ENCODE measurements around the gene FRAT1.
A peak's percentile ranks its signal among the peaks of the same experiment; 100 is the strongest.

Gene FRAT1

GRCh38 chr10:97311111-97311626 is 7.9 kb upstream of the FRAT1 start:
- TF ChIP-seq CTCF (IDR thresholded peaks at IDR 0.05; ENCODE audit: low read depth, low read length, missing control alignments), result no peak
- in situ Hi-C loops (cut with HindIII; ENCODE audit: low sequenced_read_pairs), result no loop called here
- no peak overlapping the region for H3K4me3 ChIP-seq (ENCODE audit: low read depth, low read length)
- DNase-seq (ENCODE audit: low read depth), result no peak

- no peak overlapping the region for H3K4me3 ChIP-seq (ENCODE audit: low read depth, low read length)
- in situ Hi-C loops (cut with HindIII; ENCODE audit: low sequenced_read_pairs), result no loop called here
- DNase-seq (ENCODE audit: low read depth), result no peak
- no peak for TF ChIP-seq CTCF (IDR thresholded peaks at IDR 0.05; ENCODE audit: low read depth, low read length, missing control alignments)
Measured at GRCh38 chr10:97312897-97313296, 6.2 kb upstream of the FRAT1 start.

- DNase-seq (ENCODE audit: low read depth), result no peak
- H3K4me3 ChIP-seq (ENCODE audit: low read depth, low read length), result no peak overlapping the region
- in situ Hi-C loops (cut with HindIII; ENCODE audit: low sequenced_read_pairs), result no loop called here
- no peak for TF ChIP-seq CTCF (IDR thresholded peaks at IDR 0.05; ENCODE audit: low read depth, low read length, missing control alignments)
Measured at GRCh38 chr10:97314671-97315070, 4.4 kb upstream of the FRAT1 start.

- peak overlapping the region; percentile 54 for H3K4me3 ChIP-seq (ENCODE audit: low read depth, low read length)
- TF ChIP-seq CTCF (IDR thresholded peaks at IDR 0.05; ENCODE audit: low read depth, low read length, missing control alignments), result no peak
- in situ Hi-C loops (cut with HindIII; ENCODE audit: low sequenced_read_pairs), result no loop called here
- DNase-seq (ENCODE audit: low read depth), result no peak
Measured at GRCh38 chr10:97319671-97320479, 804 bp downstream of the FRAT1 start.

- H3K4me3 ChIP-seq (ENCODE audit: low read depth, low read length), result peak overlapping the region; percentile 54
- TF ChIP-seq CTCF (IDR thresholded peaks at IDR 0.05; ENCODE audit: low read depth, low read length, missing control alignments), result no peak
- no peak for DNase-seq (ENCODE audit: low read depth)
- in situ Hi-C loops (cut with HindIII; ENCODE audit: low sequenced_read_pairs), result no loop called here
Measured at GRCh38 chr10:97320480-97321031, 1.5 kb downstream of the FRAT1 start.

GRCh38 chr10:97321032-97321803 is 2.1 kb downstream of the FRAT1 start:
- H3K4me3 ChIP-seq (ENCODE audit: low read depth, low read length), result no peak overlapping the region
- TF ChIP-seq CTCF (IDR thresholded peaks at IDR 0.05; ENCODE audit: low read depth, low read length, missing control alignments), result no peak
- in situ Hi-C loops (cut with HindIII; ENCODE audit: low sequenced_read_pairs), result no loop called here
- DNase-seq (ENCODE audit: low read depth), result no peak

Measured in astrocyte of the cerebellum (primary cell).